ENCODE data around the gene DYNLRB2.

The DYNLRB2 gene

GRCh38 chr16:80596507-80597207 lies 55.9 kb downstream of the DYNLRB2 start:
- H3K4me3 ChIP-seq (ENCODE audit: low read depth, low read length): no peak overlapping the region

DNA sequence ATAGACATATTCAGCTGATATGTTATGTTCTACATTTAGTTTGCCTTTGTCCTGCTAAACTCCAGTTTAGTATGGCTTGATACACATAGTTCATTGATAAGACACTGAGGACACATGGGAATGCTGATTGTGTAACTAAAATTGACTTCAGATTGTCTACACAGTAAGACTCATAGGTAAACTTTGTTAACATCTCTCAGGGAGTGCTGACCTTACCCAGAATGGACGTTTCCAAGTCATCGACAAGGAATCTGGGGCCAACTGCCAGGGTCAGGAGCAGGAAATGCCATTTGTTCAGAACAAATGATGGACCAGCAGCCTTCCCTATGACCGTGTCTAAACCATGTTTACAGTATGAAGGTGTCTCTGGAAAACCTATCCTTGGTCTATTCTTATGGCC lies 58.7 kb downstream of the DYNLRB2 start:
- no peak overlapping the region for H3K4me3 ChIP-seq (ENCODE audit: low read depth, low read length)

Data from iPS-11a (cell line).